ENCODE data around the gene TIAM2. TPM values are rescaled to one million over a fixed set of nuclear protein-coding genes. Genes with fewer than 3 reads are reported as not detected.
"Not testable (repeated sequence)": the region's sequence is repeated elsewhere in the genome, so short reads cannot be mapped to it uniquely, and the experiment has no call there.

TIAM2 gene
- total and polyA plus RNA-seq, 7 donors = 1.2 to 15.8 (median 11.0) TPM

DNA sequence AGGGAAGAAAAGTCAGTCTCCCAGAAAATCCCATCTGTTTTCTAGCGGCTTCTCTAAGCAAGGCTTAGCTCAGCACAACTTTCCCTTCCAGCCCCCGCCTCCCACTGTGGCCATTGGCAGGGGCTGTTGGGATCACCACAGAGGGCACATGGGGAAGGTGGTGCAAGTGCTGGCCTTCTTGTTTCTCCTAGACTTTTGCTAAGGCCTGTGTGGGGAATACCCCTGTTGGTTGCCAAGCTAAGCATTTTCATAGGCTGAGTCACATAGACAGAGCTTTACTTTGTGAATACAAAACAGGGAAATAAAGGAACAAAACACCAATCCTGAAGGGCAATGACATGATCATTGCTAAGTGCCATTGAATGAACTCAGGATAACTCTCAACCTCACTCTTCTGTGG lies 32.4 kb upstream of the TIAM2 start:
- WGBS, 2 donors = 93 to 97% methylated on average over 2 of the region's 2 CpGs
- TF ChIP-seq EP300 (IDR thresholded peaks at IDR 0.05) (no peak), POLR2A (IDR thresholded peaks at IDR 0.05) (no peak), POLR2AphosphoS5 (IDR thresholded peaks at IDR 0.05) (no peak), CTCF (IDR thresholded peaks at IDR 0.05) (no peak)

DNA sequence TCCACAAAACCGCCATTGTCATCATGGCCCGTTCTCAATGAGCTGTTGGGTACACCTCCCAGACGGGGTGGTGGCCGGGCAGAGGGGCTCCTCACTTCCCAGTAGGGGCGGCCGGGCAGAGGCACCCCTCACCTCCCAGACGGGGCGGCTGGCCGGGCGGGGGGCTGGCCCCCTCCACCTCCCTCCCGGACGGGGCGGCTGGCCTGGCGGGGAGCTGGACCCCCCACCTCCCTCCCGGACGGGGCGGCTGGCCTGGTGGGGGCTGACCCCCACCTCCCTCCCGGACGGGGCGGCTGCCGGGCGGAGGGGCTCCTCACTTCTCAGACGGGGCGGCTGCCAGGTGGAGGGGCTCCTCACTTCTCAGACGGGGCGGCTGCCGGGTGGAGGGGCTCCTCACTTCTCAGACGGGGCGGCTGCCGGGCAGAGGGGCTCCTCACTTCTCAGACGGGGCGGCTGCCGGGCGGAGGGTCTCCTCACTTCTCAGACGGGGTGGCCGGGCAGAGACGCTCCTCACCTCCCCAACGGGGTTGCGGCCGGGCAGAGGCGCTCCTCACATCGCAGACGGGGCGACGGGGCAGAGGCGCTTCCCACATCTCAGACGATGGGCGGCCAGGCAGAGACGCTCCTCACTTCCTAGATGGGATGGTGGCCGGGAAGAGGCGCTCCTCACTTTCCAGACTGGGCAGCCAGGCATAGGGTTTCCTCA lies 28.9 kb upstream of the TIAM2 start:
- H3K9me3 ChIP-seq; DNase-seq; H3K27me3 ChIP-seq; H3K4me1 ChIP-seq; H3K27ac ChIP-seq; H3K36me3 ChIP-seq; intact Hi-C loops (cut with DNase I); H3K4me3 ChIP-seq: not testable (repeated sequence)
- WGBS, 2 donors = 95 to 96% methylated on average over 45 to 49 of the region's 51 CpGs

More for the DNA sequence above, 32.4 kb upstream of the TIAM2 start:
- Histone ChIP-seq H3K4me1 (peaks cover 0 to 6% (median 2%) of the 10 kb centered on the region in 4 donors), H3K27ac (no peak overlapping the region), H3K4me3 (no peak overlapping the region), H3K36me3 (peaks cover 0 to 8% (median 3%) of the 10 kb centered on the region in 4 donors), H3K9me3 (no peaks in the 10 kb centered on the region), H3K27me3 (no peaks in the 10 kb centered on the region)
- intact Hi-C loops (cut with DNase I) = no loop called here
- DNase-seq = no peak

GRCh38 chr6:154969796-154970195 lies 25.3 kb upstream of the TIAM2 start:
- Histone ChIP-seq H3K4me1 (no peaks in the 10 kb centered on the region), H3K27me3 (no peaks in the 10 kb centered on the region), H3K27ac (no peak overlapping the region), H3K9me3 (no peaks in the 10 kb centered on the region), H3K36me3 (no peaks in the 10 kb centered on the region), H3K4me3 (no peak overlapping the region)
- intact Hi-C loops (cut with DNase I) = no loop called here
- 44 to 75% methylated on average over 5 of the region's 5 CpGs for WGBS, 2 donors
- TF ChIP-seq POLR2A (IDR thresholded peaks at IDR 0.05) = no peak
- no peak for TF ChIP-seq CTCF (IDR thresholded peaks at IDR 0.05)
- TF ChIP-seq POLR2AphosphoS5 (IDR thresholded peaks at IDR 0.05) = no peak
- no peak for TF ChIP-seq EP300 (IDR thresholded peaks at IDR 0.05)
- no peak for DNase-seq

GRCh38 chr6:154974485-154975149 lies 20.5 kb upstream of the TIAM2 start:
- H3K4me1 ChIP-seq = no peaks in the 10 kb centered on the region
- no peaks in the 10 kb centered on the region for H3K27me3 ChIP-seq
- intact Hi-C loops (cut with DNase I) = no loop called here
- no peaks in the 10 kb centered on the region for H3K36me3 ChIP-seq
- H3K4me3 ChIP-seq = no peak overlapping the region
- no peak for DNase-seq
- H3K27ac ChIP-seq = no peak overlapping the region
- 90 to 91% methylated on average over 11 of the region's 11 CpGs for WGBS, 2 donors
- H3K9me3 ChIP-seq = no peaks in the 10 kb centered on the region
- no peak for TF ChIP-seq POLR2A (IDR thresholded peaks at IDR 0.05)
- no peak for TF ChIP-seq EP300 (IDR thresholded peaks at IDR 0.05)
- TF ChIP-seq CTCF (IDR thresholded peaks at IDR 0.05) = no peak
- TF ChIP-seq POLR2AphosphoS5 (IDR thresholded peaks at IDR 0.05) = no peak

DNA sequence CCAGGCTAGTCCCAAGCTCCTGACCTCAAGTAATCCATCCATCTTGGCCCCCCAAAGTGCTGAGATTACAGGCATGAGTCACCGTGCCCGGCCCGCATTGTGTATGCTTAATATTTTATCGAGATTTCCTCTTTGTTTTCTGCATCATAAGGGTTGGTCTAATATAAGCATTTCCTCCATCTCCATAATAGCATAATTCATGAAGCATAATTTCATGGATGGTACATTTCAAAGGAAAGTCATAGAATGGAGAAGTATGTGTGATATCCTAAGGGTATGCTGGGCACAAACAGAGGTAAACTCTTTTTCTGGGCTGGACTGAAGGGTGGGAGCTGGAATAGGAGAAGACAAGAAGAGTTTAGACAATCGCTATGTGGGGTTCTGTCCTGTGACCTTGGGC lies 17.5 kb upstream of the TIAM2 start:
- Histone ChIP-seq H3K27me3 (no peaks in the 10 kb centered on the region), H3K9me3 (no peaks in the 10 kb centered on the region), H3K27ac (no peak overlapping the region), H3K4me1 (no peaks in the 10 kb centered on the region), H3K4me3 (no peak overlapping the region), H3K36me3 (no peaks in the 10 kb centered on the region)
- intact Hi-C loops (cut with DNase I) = no loop called here
- DNase-seq = no peak
- 94 to 96% methylated on average over 5 of the region's 5 CpGs for WGBS, 2 donors
- TF ChIP-seq CTCF (IDR thresholded peaks at IDR 0.05) (no peak), POLR2AphosphoS5 (IDR thresholded peaks at IDR 0.05) (no peak), EP300 (IDR thresholded peaks at IDR 0.05) (no peak)

All from sigmoid colon (tissue), 7 donors.